Activated B cell treated with CpG ODN at 0.5 μM for 24 hours (primary cell): ENCODE data around the gene TMED7. TPM values are rescaled to one million over a fixed set of nuclear protein-coding genes. Genes with fewer than 3 reads are reported as not detected.

ENCODE experiments used
- ATAC-seq: fragments of 200-7000 bp; cut with Tn5 transposase; one replicate; pipeline ENCODE4 v1.10.0; 2021; ENCODE audit warnings: low read depth, mild to moderate bottlenecking, moderate library complexity
- CTCF ChIA-PET: fragments of 350-600 bp; sonication (Branson Sonifier 250); formaldehyde crosslinking; loops from one replicate; lab custom pipeline; 2021; ENCODE audit warnings: antibody characterized with exemption; lab: Charles Lee
- POLR2A ChIA-PET: fragments of 350-600 bp; sonication (Branson Sonifier 250); formaldehyde crosslinking; loops from one replicate; lab custom pipeline; 2021; ENCODE audit warnings: antibody characterized with exemption; lab: Charles Lee
- DNase-seq: peaks from one replicate; pipeline ENCODE4 v3.0.0; 2022
- H3K27ac Mint-ChIP-seq: one replicate; pipeline ENCODE4 v1.8.0; 2020; ENCODE audit warnings: mixed read lengths
- H3K27me3 Mint-ChIP-seq: one replicate; pipeline ENCODE4 v1.8.0; 2021; ENCODE audit warnings: mixed read lengths
- H3K36me3 Mint-ChIP-seq: one replicate; pipeline ENCODE4 v1.8.0; 2021; ENCODE audit warnings: low read depth, mixed read lengths
- H3K4me1 Mint-ChIP-seq: one replicate; pipeline ENCODE4 v1.8.0; 2021; ENCODE audit warnings: mixed read lengths
- H3K4me3 Mint-ChIP-seq: one replicate; pipeline ENCODE4 v1.8.0; 2020; ENCODE audit warnings: mild to moderate bottlenecking, mixed read lengths
- H3K9me3 Mint-ChIP-seq: one replicate; pipeline ENCODE4 v1.8.0; 2020; ENCODE audit warnings: mixed read lengths
- CTCF ChIP-seq: fragments of 200-600 bp; IDR thresholded peaks from one replicate; pipeline ENCODE4 v1.8.0; 2022; ENCODE audit warnings: antibody characterized with exemption, mild to moderate bottlenecking
- intact Hi-C: fragments of 100-400 bp; cut with micrococcal nuclease; formaldehyde crosslinking; loops from one replicate; pipeline ENCODE4 v1.15.1; 2024
- total RNA-seq: library from RNA; stranded (reverse); gene quantifications from 2 replicates; pipeline ENCODE4 v1.2.3, GENCODE V29; 2022

Gene TMED7
- total RNA-seq, 1 donor from 2014 or later, result 35.0 TPM

- Mint-ChIP-seq H3K36me3 (no peaks in the 10 kb centered on the region), H3K9me3 (peaks cover 12% of the 10 kb centered on the region), H3K4me3 (no peak overlapping the region), H3K27ac (no peak overlapping the region), H3K4me1 (no peaks in the 10 kb centered on the region), H3K27me3 (peaks cover 15% of the 10 kb centered on the region)
- no peak for ATAC-seq
- no peak for DNase-seq
- CTCF ChIA-PET, result no interaction called here
- intact Hi-C loops, result no loop called here
- no peak for TF ChIP-seq CTCF
- POLR2A ChIA-PET, result no interaction called here
These were observed 35.7 kb upstream of the TMED7 start for GRCh38 chr5:115661563-115661962.

- no peaks in the 10 kb centered on the region for H3K4me1 Mint-ChIP-seq
- no peaks in the 10 kb centered on the region for H3K36me3 Mint-ChIP-seq
- no peak for ATAC-seq
- no peak for TF ChIP-seq CTCF
- intact Hi-C loops, result no loop called here
- ChIA-PET POLR2A (no interaction called here), CTCF (no interaction called here)
- no peak for DNase-seq
- H3K27me3 Mint-ChIP-seq, result peaks cover 14% of the 10 kb centered on the region
- H3K27ac Mint-ChIP-seq, result no peak overlapping the region
- H3K4me3 Mint-ChIP-seq, result no peak overlapping the region
- H3K9me3 Mint-ChIP-seq, result peaks cover 8% of the 10 kb centered on the region
These were observed 35.3 kb upstream of the TMED7 start for GRCh38 chr5:115661101-115661500.

- Mint-ChIP-seq H3K27me3 (peaks cover 6% of the 10 kb centered on the region), H3K27ac (no peak overlapping the region), H3K4me1 (no peaks in the 10 kb centered on the region), H3K4me3 (no peak overlapping the region), H3K9me3 (peaks cover 7% of the 10 kb centered on the region), H3K36me3 (no peaks in the 10 kb centered on the region)
- DNase-seq (no peak), ATAC-seq (no peak)
- CTCF ChIA-PET, result no interaction called here
- POLR2A ChIA-PET, result no interaction called here
- intact Hi-C loops, result no loop called here
- no peak for TF ChIP-seq CTCF
These were observed 32.0 kb upstream of the TMED7 start for GRCh38 chr5:115657881-115658233.

GRCh38 chr5:115657125-115657880, 31.5 kb upstream of the TMED7 start:
- Mint-ChIP-seq H3K27ac (no peak overlapping the region), H3K4me3 (no peak overlapping the region), H3K27me3 (peaks cover 6% of the 10 kb centered on the region), H3K4me1 (no peaks in the 10 kb centered on the region), H3K36me3 (no peaks in the 10 kb centered on the region), H3K9me3 (peaks cover 7% of the 10 kb centered on the region)
- POLR2A ChIA-PET, result no interaction called here
- CTCF ChIA-PET, result no interaction called here
- intact Hi-C loops, result no loop called here
- no peak for DNase-seq
- no peak for ATAC-seq
- TF ChIP-seq CTCF, result no peak

- DNase-seq, result no peak
- ChIA-PET POLR2A (no interaction called here), CTCF (no interaction called here)
These were observed 30.6 kb upstream of the TMED7 start for GRCh38 chr5:115656404-115656803.

More at GRCh38 chr5:115656404-115656803, 30.6 kb upstream of the TMED7 start:
- no peak for TF ChIP-seq CTCF
- ATAC-seq, result no peak
- intact Hi-C loops, result no loop called here
- H3K36me3 Mint-ChIP-seq, result no peaks in the 10 kb centered on the region
- H3K27ac Mint-ChIP-seq, result no peak overlapping the region
- H3K4me3 Mint-ChIP-seq, result no peak overlapping the region
- H3K27me3 Mint-ChIP-seq, result peaks cover 6% of the 10 kb centered on the region
- H3K9me3 Mint-ChIP-seq, result peaks cover 7% of the 10 kb centered on the region
- no peaks in the 10 kb centered on the region for H3K4me1 Mint-ChIP-seq
